ENCODE results near the gene ARL4D. TPM values are rescaled to one million over a fixed set of nuclear protein-coding genes. Genes with fewer than 3 reads are reported as not detected.

Gene ARL4D
- total and polyA plus RNA-seq, 2 of the 8 experiments (the other 6 are each of a cell fraction or from before 2014, with no cell fraction given): 8.4 to 9.2 TPM

GRCh38 chr17:43430936-43431713, 32.3 kb downstream of the ARL4D start (continued):
- TF ChIP-seq CHD7 (IDR thresholded peaks at IDR 0.05; ENCODE audit: insufficient replicate concordance, low read length) (no peak), HDAC6 (IDR thresholded peaks at IDR 0.05; ENCODE audit: low read depth, low read length) (no peak), SP2 (IDR thresholded peaks at IDR 0.05; ENCODE audit: low read length) (no peak), SIRT6 (IDR thresholded peaks at IDR 0.05; ENCODE audit: low read length) (no peak), BACH1 (IDR thresholded peaks at IDR 0.05; ENCODE audit: low read length) (no peak), POU5F1 (IDR thresholded peaks at IDR 0.05; ENCODE audit: low read depth, low read length) (no peak), TEAD4 (IDR thresholded peaks at IDR 0.05; ENCODE audit: low read depth, low read length) (no peak), KDM1A (IDR thresholded peaks at IDR 0.05; ENCODE audit: borderline replicate concordance, low read length) (no peak), RBBP5 (IDR thresholded peaks at IDR 0.05; ENCODE audit: borderline replicate concordance, low read depth, low read length) (no peak), BCL11A (IDR thresholded peaks at IDR 0.05; ENCODE audit: low read depth in 2 of 2, low read length in 2 of 2) (no peak), SP1 (IDR thresholded peaks at IDR 0.05; ENCODE audit: low read depth, low read length) (no peak)
